Activated T-helper 1 cell treated with anti-CD3 and anti-CD28 coated beads, Interleukin-12 subunit alpha, Interleukin-12 subunit beta, Interleukin-2, Interleukin-4 antibody, amounts not matched to agents 30 ng/mL and 10 ng/mL and 1 ng/mL, durations not matched to agents 14 hours and 24 hours and 36 hours (primary cell): ENCODE measurements around the gene AKAP8. TPM values are rescaled to one million over a fixed set of nuclear protein-coding genes. Genes with fewer than 3 reads are reported as not detected.
"Not testable (repeated sequence)": the region's sequence is repeated elsewhere in the genome, so short reads cannot be mapped to it uniquely, and the experiment has no call there.

Experiments
- DNase-seq: peaks from one replicate; pipeline ENCODE4 v3.0.0; 2021; ENCODE audit warnings: low spot score
- H3K27ac Mint-ChIP-seq: one replicate; pipeline ENCODE4 v1.8.0; 2021; ENCODE audit warnings: mild to moderate bottlenecking, mixed read lengths
- H3K27me3 Mint-ChIP-seq: one replicate; pipeline ENCODE4 v1.8.0; 2022; ENCODE audit warnings: mild to moderate bottlenecking, moderate library complexity, mixed read lengths; ENCODE audit not compliant: insufficient read depth
- H3K36me3 Mint-ChIP-seq: one replicate; pipeline ENCODE4 v1.8.0; 2021; ENCODE audit warnings: low read depth, mixed read lengths
- H3K4me1 Mint-ChIP-seq: one replicate; pipeline ENCODE4 v1.8.0; 2021; ENCODE audit warnings: low read depth, mixed read lengths
- H3K4me3 Mint-ChIP-seq: one replicate; pipeline ENCODE4 v1.8.0; 2021; ENCODE audit warnings: mild to moderate bottlenecking, moderate library complexity, mixed read lengths
- H3K9me3 Mint-ChIP-seq: one replicate; pipeline ENCODE4 v1.8.0; 2021; ENCODE audit warnings: mixed read lengths
- intact Hi-C: fragments of 100-400 bp; cut with micrococcal nuclease; formaldehyde crosslinking; loops from one replicate; pipeline ENCODE4 v1.15.1; 2024
- total RNA-seq: library from RNA; stranded (reverse); gene quantifications from 2 replicates; pipeline ENCODE4 v1.2.3, GENCODE V29; 2022

Gene AKAP8
- total RNA-seq, 1 donor from 2014 or later, result 52.7 TPM

DNA sequence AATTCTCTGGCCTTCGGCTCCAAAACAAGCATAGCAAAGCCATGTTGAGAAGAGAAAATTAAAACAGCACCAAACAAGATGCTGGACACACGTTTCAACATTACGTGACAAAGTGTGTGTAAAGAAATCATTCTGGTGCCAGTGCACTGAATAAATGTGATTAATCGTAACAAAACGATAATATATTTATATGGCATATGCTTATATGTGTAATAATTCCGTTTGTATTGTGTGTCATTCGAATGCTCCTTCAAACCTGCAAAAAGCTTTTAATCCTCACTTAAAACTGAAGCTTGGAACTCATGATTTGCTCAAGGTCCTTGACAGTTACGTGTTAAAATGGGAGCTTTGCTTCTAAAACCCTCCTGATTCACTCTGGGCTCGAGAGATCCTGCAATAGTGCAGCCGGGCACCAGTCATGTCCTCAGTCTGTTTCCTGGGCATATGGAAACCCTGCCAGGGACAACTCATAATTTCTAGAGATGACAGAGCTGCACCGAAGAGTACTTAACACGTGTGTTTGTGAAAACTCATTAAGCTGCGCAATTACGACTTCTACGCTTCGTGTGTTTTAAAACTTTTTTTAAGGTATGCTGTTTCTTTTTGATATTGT, 39.9 kb upstream of the AKAP8 start:
- Mint-ChIP-seq H3K4me1 (peaks cover 17% of the 10 kb centered on the region), H3K27ac (no peak overlapping the region), H3K27me3 (no peaks in the 10 kb centered on the region), H3K4me3 (peak overlapping the region; percentile 98), H3K9me3 (no peaks in the 10 kb centered on the region), H3K36me3 (peaks cover 33% of the 10 kb centered on the region)
- intact Hi-C loops, result loop anchor here (1.0 to 5.0 kb wide), 11 partner anchors 13 to 847 kb away; partner anchors contain the start of genes AKAP8 and NDUFB7
- DNase-seq, result no peak

- H3K27ac Mint-ChIP-seq, result peak within 1 kb of the TSS; percentile 89
- peaks cover 18% of the 10 kb centered on the region for H3K4me1 Mint-ChIP-seq
- no peaks in the 10 kb centered on the region for H3K9me3 Mint-ChIP-seq
- DNase-seq, result peak; percentile 98
- peaks cover 30% of the 10 kb centered on the region for H3K36me3 Mint-ChIP-seq
- H3K27me3 Mint-ChIP-seq, result no peaks in the 10 kb centered on the region
- intact Hi-C loops, result loop anchor here (1.0 to 5.0 kb wide), 11 partner anchors 14 to 846 kb away; partner anchors contain the start of genes AKAP8 and NDUFB7
- peak within 1 kb of the TSS; percentile 98 for H3K4me3 Mint-ChIP-seq
Observed at GRCh38 chr19:15418579-15419412, 39.2 kb upstream of the AKAP8 start, which contains the start of gene AKAP8L. AKAP8L (minus strand) TSS chr19:15418988; CDS start chr19:15418923, 65 bp downstream.

- no peaks in the 10 kb centered on the region for H3K9me3 Mint-ChIP-seq
- peaks cover 21% of the 10 kb centered on the region for H3K4me1 Mint-ChIP-seq
- intact Hi-C loops, result loop anchor here (5.0 kb wide), 1 partner anchor 846 kb away; the partner anchor contains the start of gene NDUFB7
Observed at GRCh38 chr19:15418231-15418578, 38.6 kb upstream of the AKAP8 start.

GRCh38 chr19:15417699-15418098, 38.1 kb upstream of the AKAP8 start:
- Mint-ChIP-seq H3K36me3 (peaks cover 21% of the 10 kb centered on the region), H3K4me3 (peak overlapping the region; percentile 98), H3K27me3 (no peaks in the 10 kb centered on the region), H3K9me3 (no peaks in the 10 kb centered on the region), H3K27ac (peak overlapping the region; percentile 2), H3K4me1 (peaks cover 26% of the 10 kb centered on the region)
- intact Hi-C loops, result loop anchor here (5.0 kb wide), 1 partner anchor 845 kb away; the partner anchor contains the start of gene NDUFB7
- DNase-seq, result no peak

More at GRCh38 chr19:15418231-15418578, 38.6 kb upstream of the AKAP8 start:
- Mint-ChIP-seq H3K27ac (peak overlapping the region; percentile 58), H3K36me3 (peaks cover 26% of the 10 kb centered on the region), H3K27me3 (no peaks in the 10 kb centered on the region), H3K4me3 (peak overlapping the region; percentile 98)
- no peak for DNase-seq

DNA sequence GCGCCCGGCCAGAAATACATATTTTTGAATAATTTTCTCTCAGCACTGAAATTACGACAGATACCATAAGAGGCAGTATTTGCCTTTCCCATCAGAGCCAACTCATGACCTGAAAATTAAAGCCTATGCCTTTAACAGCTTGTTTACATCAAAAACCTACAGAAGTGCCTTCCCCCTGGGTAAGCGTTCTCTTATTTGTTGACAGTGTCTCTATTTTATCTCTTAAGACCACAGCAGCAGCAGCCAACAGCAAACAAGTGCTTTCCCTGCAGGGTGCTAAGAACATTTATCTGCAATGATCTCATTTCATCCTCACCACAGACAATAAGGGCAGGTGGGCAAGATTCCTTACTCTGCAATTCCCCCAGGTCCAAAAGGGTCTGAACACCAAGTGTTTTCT, 33.2 kb upstream of the AKAP8 start:
- H3K27ac Mint-ChIP-seq, result no peak overlapping the region
- intact Hi-C loops, result no loop called here
- H3K9me3 Mint-ChIP-seq, result no peaks in the 10 kb centered on the region
- no peak for DNase-seq
- no peak overlapping the region for H3K4me3 Mint-ChIP-seq
- no peaks in the 10 kb centered on the region for H3K27me3 Mint-ChIP-seq
- H3K4me1 Mint-ChIP-seq, result peaks cover 32% of the 10 kb centered on the region
- H3K36me3 Mint-ChIP-seq, result peaks cover 17% of the 10 kb centered on the region

DNA sequence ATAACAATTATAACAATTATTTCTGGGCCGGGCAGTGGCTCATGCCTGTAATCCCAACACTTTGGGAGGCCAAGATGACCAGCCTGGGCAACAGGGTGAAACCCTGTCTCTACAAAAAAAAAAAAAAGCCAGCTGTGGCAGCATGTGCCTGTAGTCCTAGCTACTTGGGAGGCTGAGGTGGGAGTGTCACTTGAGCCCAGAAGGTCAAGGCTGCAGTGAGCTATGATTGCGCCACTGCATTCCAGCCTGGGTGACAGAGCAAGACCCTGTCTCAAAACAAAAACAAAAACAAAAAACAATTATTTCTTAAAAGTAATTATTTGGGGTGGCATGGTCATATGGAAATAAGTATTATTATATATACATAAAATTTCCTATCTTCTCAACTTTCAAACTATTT, 31.8 kb upstream of the AKAP8 start:
- H3K4me3 Mint-ChIP-seq, intact Hi-C loops, H3K9me3 Mint-ChIP-seq, H3K27ac Mint-ChIP-seq, DNase-seq, H3K27me3 Mint-ChIP-seq: not testable (repeated sequence)
- peaks cover 16% of the 10 kb centered on the region for H3K36me3 Mint-ChIP-seq
- peaks cover 25% of the 10 kb centered on the region for H3K4me1 Mint-ChIP-seq

DNA sequence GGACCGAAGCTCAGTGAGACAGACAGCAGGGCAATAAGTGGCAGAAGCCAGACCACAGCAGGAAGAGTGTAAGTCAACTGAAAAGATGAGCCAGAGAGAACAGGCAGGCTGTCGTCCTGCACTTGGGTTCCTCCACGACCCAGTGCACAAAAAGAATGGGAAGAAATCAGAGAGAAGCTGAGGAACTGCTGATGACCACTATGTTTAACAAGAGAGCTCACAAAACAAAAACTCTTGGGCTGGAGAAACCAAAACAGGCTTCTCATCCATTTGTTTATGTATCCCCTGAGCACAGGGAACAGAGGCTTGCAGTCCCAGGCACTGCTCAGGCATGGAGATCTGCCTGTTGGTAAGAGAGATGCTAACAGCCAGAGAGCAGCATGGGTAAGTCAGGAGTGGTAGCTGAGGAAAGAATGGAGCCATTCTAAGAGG, 25.2 kb upstream of the AKAP8 start:
- H3K36me3 Mint-ChIP-seq, result peaks cover 20% of the 10 kb centered on the region
- intact Hi-C loops, result no loop called here
- no peaks in the 10 kb centered on the region for H3K27me3 Mint-ChIP-seq
- H3K9me3 Mint-ChIP-seq, result no peaks in the 10 kb centered on the region
- peaks cover 19% of the 10 kb centered on the region for H3K4me1 Mint-ChIP-seq
- H3K27ac Mint-ChIP-seq, result peak overlapping the region; percentile 2
- no peak for DNase-seq
- H3K4me3 Mint-ChIP-seq, result no peak overlapping the region

DNA sequence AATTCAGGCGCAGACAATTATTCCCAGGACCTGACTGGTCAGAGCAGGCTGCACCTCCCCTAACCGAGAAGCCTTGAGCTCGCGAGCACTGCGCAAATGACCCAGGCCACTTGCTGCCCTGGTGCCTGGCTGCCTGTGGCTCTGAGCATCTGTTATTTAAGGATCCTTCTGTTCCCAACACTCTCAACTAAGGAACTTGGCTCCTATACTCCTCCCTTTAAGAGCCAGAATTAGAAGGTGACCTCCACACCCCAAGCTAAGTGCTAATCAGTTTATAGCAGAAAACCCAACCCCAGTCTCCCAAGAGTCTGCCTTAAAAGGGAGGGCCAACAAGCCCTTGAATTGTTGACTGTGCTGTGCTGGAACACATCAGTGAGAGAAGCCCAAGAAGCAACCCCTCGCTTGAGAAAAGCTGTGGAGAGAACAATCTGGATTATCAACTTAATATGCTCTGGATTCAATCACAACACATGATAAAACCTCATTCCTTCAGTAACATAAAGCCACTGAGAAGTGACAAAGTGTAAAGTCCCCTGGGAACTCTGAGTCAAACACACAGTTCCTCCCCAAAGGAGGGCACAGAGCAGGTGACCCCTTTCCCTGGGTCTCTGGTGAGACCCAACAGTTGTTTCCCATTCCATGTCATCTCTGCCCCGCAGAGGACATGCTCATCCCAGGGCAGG, 24.7 kb upstream of the AKAP8 start:
- Mint-ChIP-seq H3K27ac (peak overlapping the region; percentile 2), H3K4me3 (no peak overlapping the region), H3K9me3 (no peaks in the 10 kb centered on the region), H3K4me1 (peaks cover 19% of the 10 kb centered on the region), H3K36me3 (peaks cover 17% of the 10 kb centered on the region), H3K27me3 (no peaks in the 10 kb centered on the region)
- no peak for DNase-seq
- intact Hi-C loops, result no loop called here

DNA sequence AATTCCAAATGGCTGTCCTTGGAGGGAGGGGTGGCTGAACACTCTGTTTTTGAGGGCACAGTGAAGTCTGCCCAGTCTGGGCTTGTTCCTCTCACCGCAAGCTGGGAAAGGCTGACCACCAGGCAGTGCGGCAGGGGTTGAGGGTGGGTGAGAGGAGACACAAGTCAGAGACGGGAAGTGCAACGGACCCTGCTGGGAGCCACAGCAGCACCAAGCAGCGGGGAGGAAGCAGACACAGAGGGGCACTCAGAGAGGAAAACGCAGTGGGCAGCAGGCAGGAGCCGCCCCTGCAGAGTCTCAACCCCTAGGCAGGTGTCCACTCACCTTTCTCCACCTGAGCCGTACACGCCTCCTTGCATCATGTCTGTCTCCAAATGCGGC, 23.6 kb upstream of the AKAP8 start:
- Mint-ChIP-seq H3K4me1 (peaks cover 15% of the 10 kb centered on the region), H3K4me3 (no peak overlapping the region), H3K27me3 (no peaks in the 10 kb centered on the region), H3K9me3 (no peaks in the 10 kb centered on the region), H3K36me3 (peaks cover 14% of the 10 kb centered on the region), H3K27ac (no peak overlapping the region)
- intact Hi-C loops, result no loop called here
- no peak for DNase-seq

- Mint-ChIP-seq H3K4me3 (no peak overlapping the region), H3K27me3 (no peaks in the 10 kb centered on the region), H3K27ac (no peak overlapping the region), H3K4me1 (peaks cover 15% of the 10 kb centered on the region), H3K9me3 (no peaks in the 10 kb centered on the region), H3K36me3 (peaks cover 20% of the 10 kb centered on the region)
- intact Hi-C loops, result no loop called here
- no peak for DNase-seq
Observed at GRCh38 chr19:15402411-15403150, 23.0 kb upstream of the AKAP8 start.

DNA sequence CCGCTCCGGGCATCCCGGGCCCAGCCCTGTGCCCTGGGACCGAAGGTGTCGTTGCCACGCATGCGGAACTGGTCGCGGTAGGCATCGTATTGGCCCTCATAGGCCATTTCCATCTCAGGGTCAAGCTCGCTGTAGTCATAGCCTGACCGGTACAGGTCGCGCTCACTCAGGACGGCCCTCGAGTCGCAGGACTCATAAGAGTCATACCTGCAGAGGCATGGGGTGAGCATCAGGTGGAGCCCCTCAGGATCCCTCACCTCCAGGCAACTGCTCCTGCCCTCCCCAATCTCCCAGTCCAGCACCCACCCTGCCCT, 21.8 kb upstream of the AKAP8 start:
- no peak overlapping the region for H3K27ac Mint-ChIP-seq
- H3K27me3 Mint-ChIP-seq, result no peaks in the 10 kb centered on the region
- DNase-seq, result no peak
- no peaks in the 10 kb centered on the region for H3K9me3 Mint-ChIP-seq
- H3K4me1 Mint-ChIP-seq, result peaks cover 13% of the 10 kb centered on the region
- intact Hi-C loops, result no loop called here
- H3K4me3 Mint-ChIP-seq, result no peak overlapping the region
- H3K36me3 Mint-ChIP-seq, result peaks cover 31% of the 10 kb centered on the region

DNA sequence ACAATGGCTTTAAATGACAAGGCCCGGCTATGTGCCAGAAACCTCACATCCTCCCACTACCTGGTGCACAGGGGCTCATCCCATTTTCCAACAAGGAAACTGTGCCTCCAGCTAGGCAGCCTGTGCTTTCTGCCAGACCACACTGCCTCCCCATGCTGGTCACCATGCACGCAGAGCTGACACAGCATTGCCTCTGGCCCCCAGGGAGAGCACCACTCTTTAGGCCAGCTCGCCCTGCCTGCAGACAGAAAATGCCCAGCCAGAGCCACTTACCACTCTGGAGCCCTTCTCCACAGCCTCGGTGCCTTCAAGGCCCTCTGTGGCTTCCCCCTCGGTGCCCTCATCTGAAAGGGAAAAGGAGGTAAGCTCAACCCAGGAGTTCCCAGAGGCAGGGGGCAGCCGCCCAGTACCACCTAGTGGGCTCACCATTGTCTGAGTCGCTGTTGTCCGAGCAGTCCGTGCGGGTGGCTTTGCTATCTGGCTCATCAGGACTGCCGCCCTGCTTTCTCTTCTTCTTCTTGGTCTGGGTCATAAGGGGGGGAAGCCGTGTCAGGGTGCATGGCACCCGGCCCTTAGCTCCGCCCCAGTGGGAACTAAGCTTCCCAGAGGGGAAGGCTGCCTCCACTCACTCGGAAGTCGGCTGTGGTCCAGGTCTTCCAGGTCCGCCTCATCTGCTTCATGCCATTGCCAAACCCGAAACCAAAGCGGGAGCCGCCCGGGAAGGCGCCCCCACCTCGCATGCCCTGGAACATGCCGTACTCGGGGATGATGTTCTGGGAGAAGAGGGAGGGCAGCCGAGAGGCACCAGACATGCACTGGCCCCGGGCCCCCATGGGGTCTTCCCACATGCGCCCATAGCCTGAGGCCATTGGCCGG, 21.2 kb upstream of the AKAP8 start:
- Mint-ChIP-seq H3K36me3 (peaks cover 33% of the 10 kb centered on the region), H3K27ac (no peak overlapping the region), H3K4me1 (peaks cover 7% of the 10 kb centered on the region), H3K4me3 (no peak overlapping the region), H3K27me3 (no peaks in the 10 kb centered on the region), H3K9me3 (no peaks in the 10 kb centered on the region)
- DNase-seq, result no peak
- intact Hi-C loops, result no loop called here
